ENCODE data around the gene KIF19. TPM values are rescaled to one million over a fixed set of nuclear protein-coding genes. Genes with fewer than 3 reads are reported as not detected.

KIF19 gene
- total RNA-seq, 1 experiment from 2014 or later, result 0.11 TPM

GRCh38 chr17:74332763-74333283 lies 6.8 kb downstream of the KIF19 start:
- in situ Hi-C loops (cut with HindIII; ENCODE audit: low pct_unique_long_range_greater_than_20kb, low sequenced_read_pairs), result no loop called here
- DNase-seq (ENCODE audit: low read depth, low spot score), result no peak

GRCh38 chr17:74334393-74335039 lies 8.5 kb downstream of the KIF19 start:
- in situ Hi-C loops (cut with HindIII; ENCODE audit: low pct_unique_long_range_greater_than_20kb, low sequenced_read_pairs), result no loop called here
- DNase-seq (ENCODE audit: low read depth, low spot score), result no peak

- DNase-seq (ENCODE audit: low read depth, low spot score), result no peak
- in situ Hi-C loops (cut with HindIII; ENCODE audit: low pct_unique_long_range_greater_than_20kb, low sequenced_read_pairs), result no loop called here
Measured at GRCh38 chr17:74335529-74336062, 9.6 kb downstream of the KIF19 start.

- in situ Hi-C loops (cut with HindIII; ENCODE audit: low pct_unique_long_range_greater_than_20kb, low sequenced_read_pairs), result no loop called here
- no peak for DNase-seq (ENCODE audit: low read depth, low spot score)
Measured at GRCh38 chr17:74336307-74336706, 10.3 kb downstream of the KIF19 start.

GRCh38 chr17:74337834-74338500 lies 11.9 kb downstream of the KIF19 start:
- in situ Hi-C loops (cut with HindIII; ENCODE audit: low pct_unique_long_range_greater_than_20kb, low sequenced_read_pairs), result no loop called here
- no peak for DNase-seq (ENCODE audit: low read depth, low spot score)

- in situ Hi-C loops (cut with HindIII; ENCODE audit: low pct_unique_long_range_greater_than_20kb, low sequenced_read_pairs), result no loop called here
- DNase-seq (ENCODE audit: low read depth, low spot score), result no peak
Measured at GRCh38 chr17:74339537-74340195, 13.6 kb downstream of the KIF19 start.

- DNase-seq (ENCODE audit: low read depth, low spot score), result no peak
- in situ Hi-C loops (cut with HindIII; ENCODE audit: low pct_unique_long_range_greater_than_20kb, low sequenced_read_pairs), result no loop called here
Measured at GRCh38 chr17:74340470-74341023, 14.5 kb downstream of the KIF19 start.

- in situ Hi-C loops (cut with HindIII; ENCODE audit: low pct_unique_long_range_greater_than_20kb, low sequenced_read_pairs), result no loop called here
- DNase-seq (ENCODE audit: low read depth, low spot score), result no peak
Measured at GRCh38 chr17:74342224-74342623, 16.2 kb downstream of the KIF19 start.

- in situ Hi-C loops (cut with HindIII; ENCODE audit: low pct_unique_long_range_greater_than_20kb, low sequenced_read_pairs), result no loop called here
- DNase-seq (ENCODE audit: low read depth, low spot score), result no peak
Measured at GRCh38 chr17:74343121-74343520, 17.1 kb downstream of the KIF19 start.

- in situ Hi-C loops (cut with HindIII; ENCODE audit: low pct_unique_long_range_greater_than_20kb, low sequenced_read_pairs), result no loop called here
- DNase-seq (ENCODE audit: low read depth, low spot score), result no peak
Measured at GRCh38 chr17:74343526-74344284, 17.7 kb downstream of the KIF19 start.

- in situ Hi-C loops (cut with HindIII; ENCODE audit: low pct_unique_long_range_greater_than_20kb, low sequenced_read_pairs), result loop anchor here (5.0 kb wide), 1 partner anchor 42 kb away; no protein-coding TSS in a partner anchor
- DNase-seq (ENCODE audit: low read depth, low spot score), result no peak
Measured at GRCh38 chr17:74344658-74345057, 18.6 kb downstream of the KIF19 start.

GRCh38 chr17:74345433-74346241 lies 19.6 kb downstream of the KIF19 start:
- DNase-seq (ENCODE audit: low read depth, low spot score), result no peak
- in situ Hi-C loops (cut with HindIII; ENCODE audit: low pct_unique_long_range_greater_than_20kb, low sequenced_read_pairs), result loop anchor here (5.0 kb wide), 1 partner anchor 43 kb away; no protein-coding TSS in a partner anchor

- in situ Hi-C loops (cut with HindIII; ENCODE audit: low pct_unique_long_range_greater_than_20kb, low sequenced_read_pairs), result loop anchor here (5.0 kb wide), 1 partner anchor 45 kb away; no protein-coding TSS in a partner anchor
- no peak for DNase-seq (ENCODE audit: low read depth, low spot score)
Measured at GRCh38 chr17:74347646-74348045, 21.6 kb downstream of the KIF19 start.

GRCh38 chr17:74349120-74349519 lies 23.1 kb downstream of the KIF19 start:
- no peak for DNase-seq (ENCODE audit: low read depth, low spot score)
- in situ Hi-C loops (cut with HindIII; ENCODE audit: low pct_unique_long_range_greater_than_20kb, low sequenced_read_pairs), result loop anchor here (5.0 kb wide), 1 partner anchor 47 kb away; no protein-coding TSS in a partner anchor

GRCh38 chr17:74350486-74350885 lies 24.5 kb downstream of the KIF19 start:
- in situ Hi-C loops (cut with HindIII; ENCODE audit: low pct_unique_long_range_greater_than_20kb, low sequenced_read_pairs), result no loop called here
- DNase-seq (ENCODE audit: low read depth, low spot score), result no peak

- DNase-seq (ENCODE audit: low read depth, low spot score), result no peak
- in situ Hi-C loops (cut with HindIII; ENCODE audit: low pct_unique_long_range_greater_than_20kb, low sequenced_read_pairs), result no loop called here
Measured at GRCh38 chr17:74351552-74352210, 25.7 kb downstream of the KIF19 start.

All from SK-MEL-5 (cell line).